ENCODE data around the gene SRSF7. TPM values are rescaled to one million over a fixed set of nuclear protein-coding genes. Genes with fewer than 3 reads are reported as not detected.
"Not testable (repeated sequence)": the region's sequence is repeated elsewhere in the genome, so short reads cannot be mapped to it uniquely, and the experiment has no call there.

Gene SRSF7
- polyA plus RNA-seq, 1 donor: 102 TPM

- no peak for DNase-seq
Measured at GRCh38 chr2:38731684-38732221, 19.4 kb downstream of the SRSF7 start.

GRCh38 chr2:38731090-38731489, 20.1 kb downstream of the SRSF7 start:
- DNase-seq: no peak

GRCh38 chr2:38728694-38729093, 22.5 kb downstream of the SRSF7 start:
- no peak for DNase-seq

- DNase-seq: no peak
Measured at GRCh38 chr2:38727661-38728060, 23.5 kb downstream of the SRSF7 start.

GRCh38 chr2:38723173-38723572, 28.0 kb downstream of the SRSF7 start:
- no peak for DNase-seq

GRCh38 chr2:38722271-38723061, 28.7 kb downstream of the SRSF7 start:
- DNase-seq: no peak

GRCh38 chr2:38720613-38721241, 30.4 kb downstream of the SRSF7 start:
- peak; percentile 65 for DNase-seq

- no peak for DNase-seq
Measured at GRCh38 chr2:38719706-38720105, 31.5 kb downstream of the SRSF7 start.

- no peak for DNase-seq
Measured at GRCh38 chr2:38718601-38719000, 32.6 kb downstream of the SRSF7 start.

- no peak for DNase-seq
Measured at GRCh38 chr2:38716185-38716584, 35.0 kb downstream of the SRSF7 start.

- DNase-seq: not testable (repeated sequence)
Measured at GRCh38 chr2:38714941-38715340, 36.2 kb downstream of the SRSF7 start.

- DNase-seq: no peak
Measured at GRCh38 chr2:38713338-38713737, 37.8 kb downstream of the SRSF7 start.

GRCh38 chr2:38712871-38713270, 38.3 kb downstream of the SRSF7 start:
- no peak for DNase-seq

GRCh38 chr2:38712413-38712812, 38.7 kb downstream of the SRSF7 start:
- no peak for DNase-seq

- DNase-seq: no peak
Measured at GRCh38 chr2:38711558-38711957, 39.6 kb downstream of the SRSF7 start.

- no peak for DNase-seq
Measured at GRCh38 chr2:38709567-38710194, 41.5 kb downstream of the SRSF7 start.

- no peak for DNase-seq
Measured at GRCh38 chr2:38708900-38709566, 42.1 kb downstream of the SRSF7 start.

- DNase-seq: not testable (repeated sequence)
Measured at GRCh38 chr2:38708491-38708890, 42.7 kb downstream of the SRSF7 start.

GRCh38 chr2:38706846-38707345, 44.3 kb downstream of the SRSF7 start:
- no peak for DNase-seq

- no peak for DNase-seq
Measured at GRCh38 chr2:38704664-38705063, 46.5 kb downstream of the SRSF7 start.

GRCh38 chr2:38703336-38703735, 47.8 kb downstream of the SRSF7 start:
- DNase-seq: not testable (repeated sequence)

- DNase-seq: no peak
Measured at GRCh38 chr2:38702413-38702812, 48.7 kb downstream of the SRSF7 start.

GRCh38 chr2:38701542-38701941, 49.6 kb downstream of the SRSF7 start:
- no peak for DNase-seq

All from hindlimb muscle (tissue), 1 donor.